Middle frontal gyrus (tissue), 1 donor: ENCODE measurements around the gene KIF25.

Experiments used
- DNase-seq: peaks from one replicate; pipeline ENCODE4 v3.0.0-alpha.2; 2015; ENCODE audit warnings: low spot score; ENCODE audit errors: extremely low spot score

KIF25 gene

DNA sequence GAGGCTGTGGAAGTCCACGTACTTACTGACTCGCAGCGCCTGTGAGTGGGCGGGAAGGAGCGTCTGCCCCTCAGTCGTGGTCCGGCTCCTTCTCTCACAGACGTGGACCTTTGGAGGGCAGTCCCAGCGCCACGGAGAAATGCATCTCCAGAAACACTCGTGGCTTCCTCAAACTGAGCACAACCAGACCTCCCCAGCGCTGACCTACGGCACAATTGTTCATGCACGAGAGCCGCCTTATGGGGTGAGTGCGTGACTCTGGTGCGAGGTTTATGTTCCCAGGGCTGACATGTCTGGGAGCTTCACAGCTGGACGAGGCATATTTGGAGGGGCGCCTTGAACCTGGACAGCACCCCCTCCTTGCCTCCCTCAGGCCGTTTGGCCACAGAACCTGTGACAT is 51.8 kb downstream of the KIF25 start:
- DNase-seq = no peak

DNA sequence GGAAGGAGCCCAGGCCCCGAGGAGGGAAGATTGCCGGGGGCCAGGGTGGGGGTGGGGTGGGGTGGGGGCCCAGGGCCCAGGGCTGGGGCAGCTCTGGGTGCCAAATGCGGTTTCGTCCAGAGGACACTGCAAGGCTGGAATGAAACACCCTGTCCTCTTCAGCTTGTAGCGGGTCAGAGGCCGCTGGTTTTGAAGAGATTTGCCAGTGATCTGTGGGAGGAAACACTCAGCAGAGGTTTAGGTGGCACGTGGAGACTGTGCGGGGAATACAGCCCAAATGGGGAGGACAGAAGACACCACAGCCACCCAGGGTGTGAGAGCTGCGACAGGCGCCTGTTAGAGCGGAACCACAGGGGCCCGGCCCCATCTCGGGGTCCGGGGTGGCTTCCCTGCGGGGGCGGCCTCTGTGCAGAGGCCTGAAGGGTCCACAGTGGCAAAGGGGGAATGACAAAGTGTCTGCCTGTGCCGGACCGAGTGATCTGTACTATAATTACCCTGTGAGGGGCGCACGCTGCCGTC is 52.3 kb downstream of the KIF25 start:
- no peak for DNase-seq

DNA sequence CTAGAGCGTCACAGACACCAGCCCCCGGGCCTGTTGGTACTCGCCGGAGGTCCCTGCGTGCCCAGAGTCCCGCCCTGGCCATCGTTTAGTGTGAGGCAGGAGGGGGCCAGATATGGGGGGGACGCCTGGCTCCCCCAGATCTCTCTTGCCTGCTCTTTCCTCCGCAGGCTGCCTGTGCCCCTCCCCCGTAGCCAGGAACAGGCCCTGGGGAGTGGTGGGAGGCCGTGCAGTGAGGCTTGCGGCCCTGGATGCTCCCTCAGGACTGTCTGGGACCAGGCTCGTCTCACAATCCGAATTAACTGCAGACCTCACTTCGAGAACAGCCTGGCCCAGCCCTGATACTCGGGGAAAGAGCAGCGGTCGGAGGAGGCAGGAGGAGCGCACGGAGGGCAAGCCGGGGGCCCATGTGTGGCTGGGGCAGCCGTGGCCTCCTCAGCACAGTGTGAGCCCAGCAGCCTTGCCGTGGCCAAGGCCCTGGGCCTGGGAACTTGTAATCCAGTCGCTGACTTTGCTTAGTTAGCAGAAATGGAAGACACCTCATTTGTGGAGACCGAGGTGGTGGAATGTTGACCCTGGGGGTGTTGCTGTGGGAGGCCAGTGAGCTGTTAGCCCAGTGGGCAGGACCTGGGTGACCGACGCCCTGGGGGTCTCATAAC is 52.9 kb downstream of the KIF25 start:
- no peak for DNase-seq

DNA sequence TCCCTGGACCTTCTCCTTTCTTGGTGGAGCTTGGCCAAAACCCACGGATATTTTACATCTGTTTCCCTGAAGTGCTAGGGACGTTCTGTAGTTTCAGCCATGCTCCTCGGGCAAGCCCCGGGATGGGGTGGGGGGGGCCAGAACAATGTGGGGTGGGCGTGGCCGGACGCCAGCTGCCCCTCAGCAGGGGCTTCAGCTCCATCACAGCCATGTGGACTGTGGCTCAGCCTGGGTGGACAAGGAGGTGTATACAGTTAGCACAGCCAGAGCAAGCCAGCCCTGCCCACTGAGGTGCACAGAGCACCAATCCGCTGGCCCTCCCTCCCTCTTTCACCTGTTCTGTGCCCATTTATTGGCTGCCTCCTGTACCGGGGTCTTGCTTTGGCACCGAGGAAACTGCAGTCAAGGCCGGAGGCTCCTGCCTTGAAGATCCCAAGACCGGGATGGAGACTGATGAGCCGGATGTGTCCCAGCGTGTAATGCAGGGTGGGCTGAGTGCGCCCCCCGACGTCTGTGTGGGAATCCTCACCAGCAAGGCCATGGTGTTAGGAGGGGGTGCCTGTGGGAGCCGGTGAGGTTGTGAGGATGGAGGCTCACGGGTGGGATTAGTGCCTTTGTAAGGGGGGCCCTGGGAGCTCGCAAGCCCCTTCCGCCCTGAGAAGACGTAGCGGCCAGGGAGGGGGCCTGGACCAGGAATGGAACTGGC is 53.6 kb downstream of the KIF25 start:
- no peak for DNase-seq

DNA sequence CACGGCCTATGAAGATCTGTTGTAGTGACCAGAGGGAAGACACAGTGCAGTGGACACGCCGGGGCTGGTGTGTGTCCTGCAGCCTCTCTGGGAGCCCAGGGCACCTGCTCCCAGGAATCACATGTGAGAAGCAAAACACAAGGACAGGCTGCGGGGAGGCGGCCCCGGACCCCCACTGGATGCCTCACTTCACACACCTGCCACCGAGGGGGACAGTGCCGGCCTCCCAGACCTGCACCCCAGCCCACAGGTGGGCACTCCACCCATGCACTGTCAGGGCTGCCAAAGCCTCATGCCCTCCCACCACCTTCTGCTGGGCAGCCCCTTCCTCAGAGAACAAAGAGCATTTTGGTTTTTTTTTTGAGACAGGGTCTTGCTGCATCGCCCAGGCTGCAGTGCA is 54.2 kb downstream of the KIF25 start:
- DNase-seq = no peak

DNA sequence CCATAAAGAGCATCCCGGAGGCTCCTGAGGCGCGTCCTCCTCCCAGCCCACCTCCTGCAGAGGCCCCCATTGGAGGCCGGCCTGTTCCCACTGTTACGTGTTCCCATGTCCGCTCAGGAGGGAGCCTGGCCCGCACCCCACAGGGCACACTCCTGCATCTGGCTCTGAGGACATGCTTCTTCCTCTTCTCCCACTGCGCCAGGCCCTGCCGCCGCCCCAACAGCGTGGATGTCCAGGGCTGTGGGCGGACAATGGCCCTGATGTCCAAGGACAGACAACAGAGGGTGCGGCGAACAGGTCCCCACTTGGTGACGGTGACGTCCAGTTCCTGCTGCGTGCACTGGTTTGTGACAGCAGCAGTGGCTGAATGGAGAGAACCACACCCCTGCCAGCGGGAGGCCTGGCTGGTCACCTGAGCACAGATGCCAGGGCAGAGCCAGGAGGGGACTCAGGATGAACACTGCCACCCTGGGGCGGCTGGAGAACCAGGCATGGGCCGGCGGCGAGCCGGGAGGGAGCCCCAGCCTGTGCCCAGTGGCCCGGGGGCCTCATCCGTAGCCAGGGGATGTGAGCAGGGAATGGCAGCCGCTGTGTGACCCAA is 54.9 kb downstream of the KIF25 start:
- DNase-seq = no peak

DNA sequence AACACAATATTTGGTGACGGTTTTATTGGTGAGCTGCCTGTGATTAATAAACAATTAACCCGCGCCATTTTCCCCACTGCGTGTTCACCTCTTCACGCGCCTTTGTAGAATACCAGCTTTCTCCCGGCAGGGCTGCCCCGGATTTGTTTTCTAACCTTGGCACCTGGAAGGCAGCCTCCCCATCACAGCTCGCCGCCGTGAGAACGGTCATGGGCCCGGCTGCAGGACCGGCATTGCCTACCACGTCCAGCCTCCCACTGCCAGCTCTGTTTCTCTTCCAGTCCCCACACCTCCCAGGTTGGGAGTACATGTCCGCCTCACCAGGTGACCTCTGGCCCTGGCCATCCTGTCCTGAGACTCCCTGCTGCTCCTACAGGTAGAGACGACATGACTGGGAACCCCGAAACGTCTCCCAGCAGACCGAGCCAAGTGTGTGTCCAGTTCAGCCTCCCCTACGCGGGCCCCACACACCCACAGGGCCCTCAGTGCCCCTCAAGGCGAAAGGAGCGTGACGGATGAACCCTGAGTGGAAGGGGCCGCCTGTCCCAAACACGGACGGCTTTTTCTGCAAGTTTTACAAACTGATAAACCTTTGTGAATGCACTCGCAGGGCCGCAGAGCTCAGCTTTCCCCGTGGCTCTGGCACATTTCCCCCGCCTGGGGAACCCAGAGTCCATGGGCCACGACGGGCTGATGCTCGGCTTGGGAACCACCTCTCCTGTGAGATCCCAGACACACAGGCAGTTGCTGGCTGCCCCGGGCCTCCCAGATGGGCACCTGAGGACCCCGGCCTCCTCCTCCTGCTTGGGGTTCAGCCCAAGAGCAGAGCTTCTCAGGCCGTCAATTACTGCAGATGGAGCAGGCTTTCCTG is 55.9 kb downstream of the KIF25 start:
- no peak for DNase-seq

DNA sequence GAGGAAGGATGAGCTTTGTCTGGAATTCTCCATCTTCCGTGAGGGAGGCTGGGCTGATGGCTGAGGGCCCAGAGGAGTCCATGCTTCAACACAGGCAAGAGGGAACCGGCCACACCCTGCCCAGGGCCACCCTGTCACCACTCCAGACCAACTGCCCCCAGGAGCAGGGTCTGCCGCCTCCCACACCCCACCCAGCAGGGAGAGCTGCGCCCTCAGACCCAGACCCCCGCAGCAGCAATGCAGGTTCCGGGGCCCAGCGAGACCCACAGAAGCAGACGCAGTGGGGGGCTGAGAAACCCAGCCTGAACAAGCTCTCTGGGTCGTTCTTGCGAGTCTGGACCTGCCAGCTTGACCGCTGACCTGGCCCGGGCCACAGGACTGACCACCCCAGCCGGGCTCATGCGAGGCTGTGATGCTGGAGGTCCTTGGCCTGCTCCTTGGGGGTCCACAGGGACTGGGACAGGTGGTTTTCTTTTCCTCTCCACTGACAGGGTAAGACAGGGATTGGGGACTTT is 56.5 kb downstream of the KIF25 start:
- no peak for DNase-seq

DNA sequence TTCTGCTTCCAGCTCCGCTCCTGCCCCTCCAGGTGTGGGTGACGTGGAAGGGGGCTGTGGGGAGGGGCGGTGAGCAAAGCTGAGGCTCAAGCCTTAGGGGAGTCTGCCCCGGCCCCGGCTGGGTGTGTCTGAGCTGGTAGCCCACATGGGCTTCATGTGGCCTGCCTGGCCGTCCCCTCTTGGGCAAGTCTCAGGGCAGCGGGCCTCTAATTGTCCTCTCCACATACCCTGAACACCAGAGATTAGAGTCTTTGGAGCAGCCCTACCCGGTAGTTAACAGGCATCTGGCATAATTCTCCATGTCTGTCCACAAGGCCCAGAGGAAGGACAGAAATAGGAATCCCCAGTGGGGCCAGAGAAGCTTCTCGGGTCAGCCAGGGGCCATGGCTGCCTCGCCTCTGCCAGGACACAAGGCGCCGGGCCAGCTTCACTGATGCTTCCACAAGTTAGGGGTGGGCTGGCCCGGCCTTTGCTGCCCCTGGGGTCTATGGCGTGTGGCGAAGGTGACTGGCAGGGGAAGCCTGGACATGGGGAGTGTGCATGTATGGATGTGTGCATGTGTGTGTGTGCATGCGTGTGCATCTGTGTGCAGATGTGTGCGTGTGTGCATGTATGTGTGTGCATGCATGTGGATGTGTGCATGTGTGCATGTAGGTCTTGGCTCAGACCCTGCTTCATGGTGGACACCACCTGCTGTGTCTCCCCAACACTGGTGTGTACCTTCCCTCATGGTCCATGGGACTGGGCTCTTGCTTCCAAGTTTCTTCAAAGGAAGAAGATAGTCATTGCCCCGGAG is 57.5 kb downstream of the KIF25 start:
- DNase-seq = no peak

DNA sequence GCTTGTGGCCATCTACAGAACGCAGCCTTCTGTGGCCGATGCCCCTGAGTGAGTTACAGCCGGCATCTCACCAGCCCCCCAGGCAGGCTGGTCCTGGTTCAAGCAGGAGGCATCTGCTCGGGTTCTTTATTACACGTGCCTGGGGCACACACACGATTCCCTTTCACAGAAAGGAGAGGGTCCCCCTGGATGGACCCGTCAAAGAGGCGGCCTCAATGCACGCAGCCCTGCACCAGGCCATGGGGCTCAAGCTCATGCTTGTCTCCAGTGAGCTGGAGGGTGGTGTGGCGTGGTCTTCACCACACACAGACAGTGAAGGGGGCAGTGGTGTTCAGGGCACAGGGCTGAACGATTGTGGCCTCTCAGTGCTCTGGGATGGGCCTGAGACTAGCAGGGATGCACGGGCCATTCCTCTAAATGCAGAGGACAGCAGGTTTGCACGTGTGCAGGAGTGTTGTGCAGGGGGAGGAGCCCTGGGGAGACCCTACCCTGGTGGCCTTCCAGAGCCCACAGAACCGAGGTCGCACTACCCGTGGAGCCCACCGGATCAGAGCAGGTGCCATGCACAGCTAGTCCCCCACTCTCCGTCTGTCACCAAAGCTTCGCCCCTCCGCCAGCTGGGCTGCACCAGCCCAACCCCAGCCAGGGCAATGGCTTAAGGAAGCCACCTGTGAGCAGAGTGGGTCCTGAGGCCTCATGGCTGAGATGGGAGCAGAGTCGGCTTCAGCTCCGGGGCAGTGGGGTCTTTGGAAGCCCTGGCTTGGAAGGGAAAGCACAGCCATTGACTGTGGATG is 58.4 kb downstream of the KIF25 start:
- no peak for DNase-seq

DNA sequence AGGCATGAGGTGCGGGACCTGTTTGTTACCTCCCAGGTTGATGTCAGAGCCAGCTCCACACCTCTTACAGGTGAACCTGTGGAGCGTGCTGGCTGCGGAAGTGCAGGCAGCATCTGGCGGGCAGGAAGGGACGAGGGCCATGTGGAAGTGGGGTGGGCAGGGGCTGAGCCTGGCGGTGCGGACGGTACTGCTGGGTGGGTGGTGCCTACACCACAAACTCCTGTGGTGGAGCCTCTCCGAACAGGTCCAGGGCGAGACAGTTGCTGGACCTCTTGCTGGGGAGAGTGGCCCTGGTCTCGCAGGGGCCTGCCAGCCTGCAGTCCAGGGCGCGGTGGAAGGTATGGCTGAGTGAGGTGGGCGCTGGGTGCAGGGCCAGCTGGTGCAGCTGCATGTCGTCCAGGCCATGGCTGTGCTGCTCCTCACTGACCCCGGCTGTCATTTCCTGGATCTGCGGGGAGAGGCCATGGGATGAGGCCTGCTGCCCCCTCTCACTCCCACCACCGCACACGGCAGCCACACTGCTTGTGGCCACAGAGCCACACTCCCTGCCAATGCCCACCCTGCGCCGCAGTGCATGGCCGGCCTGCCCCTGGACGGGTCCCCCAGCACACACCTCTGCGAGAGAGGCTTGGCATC is 59.5 kb downstream of the KIF25 start:
- DNase-seq = no peak

DNA sequence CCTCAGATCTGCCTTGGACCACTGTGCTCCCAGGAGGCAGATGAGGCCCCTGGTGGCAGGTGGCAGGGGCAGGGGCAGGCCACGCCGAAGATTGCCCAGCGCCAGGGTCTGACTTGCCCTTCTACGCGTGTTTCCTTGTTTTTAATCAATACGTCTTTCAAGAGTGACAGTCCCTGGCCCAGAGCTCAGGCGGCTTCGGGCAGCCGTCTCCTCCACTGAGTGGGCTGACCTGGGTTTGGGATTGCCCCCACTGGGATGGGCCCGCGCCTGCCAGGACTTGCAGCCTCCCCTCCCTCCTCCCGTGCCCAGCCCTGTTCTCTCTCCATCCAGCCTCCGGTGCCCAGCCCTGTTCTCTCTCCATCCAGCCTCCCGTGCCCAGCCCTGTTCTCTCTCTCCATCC is 60.4 kb downstream of the KIF25 start:
- DNase-seq = no peak

DNA sequence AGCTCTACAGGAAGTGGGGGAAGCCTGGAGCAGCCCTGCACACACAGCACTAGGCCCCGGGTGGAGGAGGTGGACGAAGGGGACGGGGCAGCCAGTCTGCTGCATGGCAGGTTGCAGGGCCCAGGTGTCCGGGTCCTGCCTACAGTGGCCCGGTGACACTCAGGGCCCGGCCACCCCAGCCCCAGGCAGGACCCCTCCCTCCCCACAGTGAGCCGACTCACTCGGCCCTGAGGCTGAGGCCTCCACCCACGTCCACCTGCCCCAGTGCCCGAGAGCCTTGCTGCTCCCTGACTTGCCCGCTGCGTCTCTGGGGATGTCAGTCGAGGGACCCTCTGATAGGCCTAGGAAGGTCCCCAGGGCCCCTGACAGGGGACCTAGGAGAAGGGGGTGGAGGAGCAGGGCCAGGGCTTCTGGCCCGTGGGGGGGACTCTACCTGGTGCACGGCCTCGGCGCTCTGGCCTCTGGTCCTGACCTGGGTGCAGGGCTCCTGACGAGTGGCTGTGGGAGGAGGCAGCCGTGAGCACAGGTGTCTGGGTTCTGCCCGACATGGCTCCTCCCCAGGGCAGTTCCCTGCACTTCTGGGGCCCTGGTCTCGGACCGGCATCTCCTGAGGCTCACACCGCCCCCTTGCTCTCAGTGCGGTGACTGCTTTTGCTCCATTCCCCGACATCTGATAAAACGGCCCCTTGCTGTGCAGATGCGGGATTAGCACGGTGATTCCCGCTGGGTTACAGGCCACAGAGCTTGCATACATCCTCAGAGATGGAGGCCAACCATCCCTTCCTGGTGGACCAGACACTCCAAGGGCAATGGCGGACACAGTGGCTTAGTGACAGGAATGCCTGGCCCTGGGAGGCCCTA is 61.5 kb downstream of the KIF25 start:
- no peak for DNase-seq

DNA sequence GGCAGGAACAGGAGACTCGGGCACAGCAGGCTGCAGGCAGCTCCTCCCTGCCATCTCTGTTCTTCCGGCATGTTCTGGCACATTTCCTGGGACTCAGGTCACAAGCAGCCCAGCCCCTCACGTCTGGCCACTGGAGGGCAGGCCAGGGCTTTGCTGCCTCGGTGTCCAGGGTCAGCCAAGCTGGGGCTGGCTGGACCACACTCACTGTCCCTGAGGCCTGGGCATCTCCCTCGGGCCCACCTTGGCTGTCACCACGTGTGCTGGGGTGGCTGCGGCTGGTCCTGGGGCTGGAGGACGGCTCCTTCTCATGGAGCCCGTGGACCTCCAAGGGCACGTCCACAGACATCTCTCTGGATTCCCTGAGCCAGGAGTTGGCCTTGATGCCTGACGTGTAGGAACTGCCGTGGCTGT is 63.1 kb downstream of the KIF25 start:
- DNase-seq = no peak

DNA sequence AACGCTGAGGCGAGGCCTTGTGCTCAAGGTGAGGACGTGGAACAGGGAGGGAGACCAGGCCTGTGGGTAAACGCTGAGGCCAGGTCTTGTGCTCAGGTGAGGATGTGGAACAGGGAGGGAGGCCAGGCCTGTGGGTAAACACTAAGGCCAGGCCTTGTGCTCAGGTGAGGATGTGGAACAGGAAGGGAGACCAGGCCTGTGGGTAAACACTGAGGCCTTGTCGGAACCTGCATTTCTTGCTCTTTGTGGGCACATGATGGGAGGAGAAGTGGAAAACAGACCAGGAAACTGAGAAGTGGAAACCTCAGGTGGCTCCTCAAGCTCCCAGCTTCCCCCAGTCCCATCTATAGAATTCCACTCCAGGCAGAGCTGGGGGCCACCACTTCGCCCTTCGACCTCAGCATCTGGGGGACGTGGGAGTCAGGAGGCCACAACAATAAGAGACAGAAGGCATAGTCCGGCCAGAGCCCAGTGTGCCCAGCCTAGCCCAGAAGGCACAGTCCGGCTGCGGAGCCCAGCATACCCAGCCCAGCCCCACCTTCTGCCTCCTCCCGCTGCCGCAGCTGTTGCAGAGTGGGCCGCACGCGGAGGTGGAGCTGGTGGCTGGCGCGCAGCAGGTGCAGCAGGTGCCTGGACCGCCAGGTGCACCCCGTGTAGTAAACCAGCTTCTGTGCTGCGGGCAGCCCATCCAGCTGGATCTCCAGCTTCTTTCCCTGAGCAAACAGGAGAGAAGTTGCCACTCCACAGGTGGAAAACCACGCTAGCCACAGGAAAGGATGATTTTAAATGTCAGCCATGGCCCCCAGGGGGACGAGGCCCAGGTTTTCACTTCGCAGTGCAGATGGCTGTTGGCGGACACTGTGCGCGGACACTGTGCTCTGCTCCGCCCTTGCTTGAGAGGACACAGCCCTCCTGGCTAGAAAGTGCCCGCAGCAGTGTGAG is 64.1 kb downstream of the KIF25 start:
- no peak for DNase-seq

DNA sequence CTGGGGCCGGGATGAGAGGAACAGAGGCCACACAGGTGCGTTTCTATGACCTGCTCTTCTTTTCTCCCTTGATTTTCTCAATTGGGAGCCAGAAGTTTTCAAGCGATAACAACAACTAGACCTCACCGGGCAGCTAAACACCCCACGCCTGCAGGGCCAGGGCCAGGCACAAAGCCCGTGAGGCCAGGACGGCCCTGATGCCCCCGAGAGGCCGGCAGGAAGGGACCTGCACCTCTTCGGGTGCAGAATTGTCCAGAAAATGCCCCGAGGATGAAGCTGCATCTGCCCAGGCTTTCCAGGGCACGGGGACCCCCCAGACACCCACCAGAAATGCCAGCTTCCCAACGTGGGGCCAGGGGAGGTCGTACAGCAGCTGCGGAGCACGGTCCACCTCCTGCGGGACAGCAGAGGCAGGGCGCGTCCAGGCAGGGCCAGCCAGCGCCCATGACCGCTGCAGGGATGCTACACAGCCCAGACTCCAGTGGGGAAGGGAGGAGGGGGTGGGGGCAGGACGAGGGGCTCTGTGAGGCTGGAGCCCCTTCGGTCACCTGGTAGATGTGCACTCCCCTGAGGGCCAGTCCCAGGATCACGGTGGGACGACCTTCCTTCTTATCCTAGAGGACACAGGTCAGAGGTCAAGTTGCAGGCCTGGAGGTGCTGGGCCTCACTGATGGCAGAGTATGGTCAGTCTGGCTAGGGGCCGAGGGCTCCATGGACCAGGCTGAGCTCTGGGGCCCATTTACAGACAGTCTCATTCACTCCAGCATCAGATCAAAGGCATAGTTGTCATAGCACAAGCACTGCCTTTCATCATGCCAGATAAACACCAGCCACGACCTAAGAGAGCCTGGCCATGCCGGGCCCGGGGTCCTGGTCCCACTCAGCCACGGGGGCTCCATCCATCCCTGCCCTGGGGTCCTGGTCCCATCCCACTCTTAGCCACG is 65.1 kb downstream of the KIF25 start:
- no peak for DNase-seq
